H1 (cell line): Measurements from ENCODE around the gene UPF1. TPM values are rescaled to one million over a fixed set of nuclear protein-coding genes. Genes with fewer than 3 reads are reported as not detected.

ENCODE experiments used
- CTCF ChIA-PET: fragments of 300-600 bp; sonication (Branson Sonifier 250); formaldehyde crosslinking; loops from one replicate; lab custom pipeline; 2021; ENCODE audit not compliant: partially characterized antibody; lab: Charles Lee
- POLR2A ChIA-PET: fragments of 300-600 bp; sonication (Branson Sonifier 250); formaldehyde crosslinking; loops from one replicate; lab custom pipeline; 2021; ENCODE audit warnings: inconsistent platforms; ENCODE audit not compliant: partially characterized antibody; lab: Charles Lee
- DNase-seq, 2 experiments: peaks; one replicate each; pipeline versions ENCODE4 v3.0.0 to v3.0.0-alpha.2; 2010 to 2022; ENCODE audit warnings: low spot score in 2 of 2, low read depth in 1 of 2, mixed read lengths in 1 of 2
- FAIRE-seq: peaks from 2 replicates; lab custom pipeline; 2011; peaks lifted over from hg19 to GRCh38; lab: Jason Lieb, UNC
- H2AFZ ChIP-seq: 2 replicates; pipeline ENCODE4 v1.8.1; 2012; ENCODE audit warnings: low read length, inconsistent platforms
- H2AK5ac ChIP-seq: 2 replicates; pipeline ENCODE4 v1.6.1; 2013; ENCODE audit warnings: low read depth, low read length
- H2BK120ac ChIP-seq: replicated peaks from 2 replicates; pipeline ENCODE3; 2013; ENCODE audit warnings: low read depth, low read length, inconsistent platforms
- H2BK12ac ChIP-seq: 2 replicates; pipeline ENCODE4 v1.6.1; 2013; ENCODE audit warnings: low read depth, low read length
- H2BK15ac ChIP-seq: 2 replicates; pipeline ENCODE4 v1.6.1; 2013; ENCODE audit warnings: low read length
- H2BK20ac ChIP-seq: 2 replicates; pipeline ENCODE4 v1.6.1; 2013; ENCODE audit warnings: low read length
- H2BK5ac ChIP-seq: 2 replicates; pipeline ENCODE4 v1.6.1; 2013; ENCODE audit warnings: low read depth, low read length
- H3K14ac ChIP-seq: 2 replicates; pipeline ENCODE4 v1.6.1; 2013; ENCODE audit warnings: inconsistent platforms; ENCODE audit not compliant: insufficient read length
- H3K18ac ChIP-seq: 2 replicates; pipeline ENCODE4 v1.6.1; 2013; ENCODE audit warnings: low read length; ENCODE audit errors: extremely low read depth
- H3K23ac ChIP-seq: 2 replicates; pipeline ENCODE4 v1.6.1; 2013; ENCODE audit warnings: inconsistent platforms; ENCODE audit not compliant: insufficient read length
- H3K23me2 ChIP-seq: 2 replicates; pipeline ENCODE4 v1.6.1; 2013; ENCODE audit warnings: low read depth, low read length
- H3K27ac ChIP-seq: 2 replicates; pipeline ENCODE4 v1.6.1; 2011; ENCODE audit warnings: low read depth, low read length, inconsistent platforms
- H3K27me3 ChIP-seq, 4 experiments: replicated peaks in 1 of 4; 1 replicate in 1 of 4; 2 replicates in 3 of 4; pipeline versions ENCODE4 v1.6.1 to v1.8.1; 2011 to 2013; ENCODE audit warnings: low read length in 3 of 4, mild to moderate bottlenecking in 3 of 4, inconsistent platforms in 2 of 4, mixed read lengths in 2 of 4, moderate library complexity in 1 of 4; ENCODE audit not compliant: control insufficient read depth in 3 of 4, insufficient read depth in 3 of 4; ENCODE audit errors: extremely low read depth in 1 of 4
- H3K36me3 ChIP-seq, 4 experiments: 2 replicates each; pipeline versions ENCODE4 v1.6.1 to v1.8.1; 2011 to 2013; ENCODE audit warnings: mild to moderate bottlenecking in 4 of 4, low read length in 3 of 4, moderate library complexity in 2 of 4, control low read depth in 1 of 4, inconsistent platforms in 1 of 4; ENCODE audit not compliant: insufficient read depth in 4 of 4, control insufficient read depth in 2 of 4
- H3K4ac ChIP-seq: replicated peaks from 2 replicates; pipeline ENCODE3; 2013; ENCODE audit warnings: low read length, low read depth, mixed read lengths, inconsistent platforms; ENCODE audit not compliant: insufficient read length
- H3K4me1 ChIP-seq, 4 experiments: replicated peaks in 1 of 4; 1 replicate in 1 of 4; 2 replicates in 3 of 4; pipeline versions ENCODE4 v1.6.1 to v1.8.1; 2011 to 2013; ENCODE audit warnings: low read length in 3 of 4, inconsistent platforms in 2 of 4, mixed read lengths in 1 of 4; ENCODE audit not compliant: insufficient read depth in 4 of 4, control insufficient read depth in 3 of 4
- H3K4me2 ChIP-seq, 2 experiments: 2 replicates each; pipeline versions ENCODE4 v1.6.1 to v1.8.1; 2011 to 2013; ENCODE audit warnings: low read depth in 2 of 2, low read length in 2 of 2, control low read depth in 1 of 2, inconsistent platforms in 1 of 2, mild to moderate bottlenecking in 1 of 2; ENCODE audit not compliant: insufficient read depth in 1 of 2
- H3K4me3 ChIP-seq, 4 experiments: fragments of 200-600, 300-600 bp in 1 of 4; sonication (generic), shearing (Covaris generic), sonication (Bioruptor Twin) in 1 of 4; 2 replicates each; pipeline versions ENCODE4 v1.5.1 to v1.8.1; 2011 to 2016; ENCODE audit warnings: low read length in 4 of 4, low read depth in 3 of 4, control low read depth in 2 of 4, inconsistent platforms in 2 of 4, mild to moderate bottlenecking in 2 of 4, mixed read lengths in 1 of 4, moderate library complexity in 1 of 4; ENCODE audit not compliant: insufficient read depth in 2 of 4; ENCODE audit errors: extremely low read depth in 1 of 4
- H3K56ac ChIP-seq: replicated peaks from 2 replicates; pipeline ENCODE3; 2013; ENCODE audit warnings: low read depth, mild to moderate bottlenecking, mixed read lengths, low read length, inconsistent platforms; ENCODE audit not compliant: insufficient read length
- H3K79me1 ChIP-seq: 2 replicates; pipeline ENCODE4 v1.6.1; 2013; ENCODE audit warnings: low read depth, low read length, control low read depth
- H3K79me2 ChIP-seq, 2 experiments: 2 replicates each; pipeline versions ENCODE4 v1.6.1 to v1.8.1; 2012 to 2013; ENCODE audit warnings: low read length in 2 of 2, mild to moderate bottlenecking in 2 of 2, inconsistent platforms in 1 of 2; ENCODE audit not compliant: insufficient read depth in 2 of 2, control insufficient read depth in 1 of 2
- H3K9ac ChIP-seq, 4 experiments: replicated peaks in 1 of 4; 1 replicate in 1 of 4; 2 replicates in 3 of 4; pipeline versions ENCODE4 v1.6.1 to v1.8.1; 2011 to 2013; ENCODE audit warnings: low read depth in 3 of 4, low read length in 3 of 4, control low read depth in 2 of 4, mild to moderate bottlenecking in 2 of 4, moderate library complexity in 2 of 4, inconsistent platforms in 1 of 4; ENCODE audit errors: extremely low read depth in 1 of 4
- H3K9me3 ChIP-seq, 2 experiments: 2 replicates each; pipeline versions ENCODE4 v1.6.1 to v1.8.1; 2012 to 2013; ENCODE audit warnings: mild to moderate bottlenecking in 2 of 2, moderate library complexity in 2 of 2, control low read depth in 1 of 2, inconsistent platforms in 1 of 2, low read depth in 1 of 2, low read length in 1 of 2, mixed read lengths in 1 of 2; ENCODE audit not compliant: insufficient read depth in 2 of 2
- H4K20me1 ChIP-seq, 2 experiments: replicated peaks in 1 of 2; 2 replicates each; pipeline versions ENCODE3 to v1.8.1; 2011 to 2013; ENCODE audit warnings: inconsistent platforms in 2 of 2, low read length in 2 of 2, mild to moderate bottlenecking in 1 of 2; ENCODE audit not compliant: insufficient read depth in 2 of 2, control insufficient read depth in 1 of 2
- H4K5ac ChIP-seq: 2 replicates; pipeline ENCODE4 v1.6.1; 2013; ENCODE audit warnings: low read length, low read depth, mixed read lengths, inconsistent platforms; ENCODE audit not compliant: insufficient read length
- H4K8ac ChIP-seq: 2 replicates; pipeline ENCODE4 v1.8.0; 2013; ENCODE audit warnings: mild to moderate bottlenecking, moderate library complexity, low read length, inconsistent platforms; ENCODE audit not compliant: insufficient read depth; ENCODE audit errors: extremely low read depth
- H4K91ac ChIP-seq: replicated peaks from 2 replicates; pipeline ENCODE3; 2013; ENCODE audit warnings: low read length, mixed read lengths, inconsistent platforms; ENCODE audit not compliant: insufficient read length
- CEBPB ChIP-seq: IDR thresholded peaks from 2 replicates; pipeline ENCODE4 v1.6.1; 2012; ENCODE audit warnings: low read depth, low read length
- CREB1 ChIP-seq: IDR thresholded peaks from 2 replicates; pipeline ENCODE4 v1.6.1; 2012; ENCODE audit warnings: inconsistent platforms
- HDAC2 ChIP-seq, 2 experiments: fragments of 300-600 bp in 1 of 2; sonication (generic) in 1 of 2; IDR thresholded peaks; 2 replicates each; pipeline ENCODE4 v1.6.1; 2011 to 2012; ENCODE audit warnings: low read depth in 2 of 2, low read length in 2 of 2, mild to moderate bottlenecking in 2 of 2, moderate library complexity in 2 of 2, borderline replicate concordance in 1 of 2, inconsistent platforms in 1 of 2
- JUND ChIP-seq: IDR thresholded peaks from 2 replicates; pipeline ENCODE4 v1.6.1; 2011; ENCODE audit warnings: mild to moderate bottlenecking, improper control_type of control experiment, low read length
- PHF8 ChIP-seq: fragments of 200-600 bp; sonication (generic); conservative IDR thresholded peaks from 2 replicates; pipeline ENCODE4 v1.7.1; 2012; ENCODE audit warnings: low read depth, mild to moderate bottlenecking, inconsistent platforms, low read length, moderate library complexity
- SAP30 ChIP-seq: fragments of 300-600 bp; sonication (generic); IDR thresholded peaks from 2 replicates; pipeline ENCODE4 v1.7.1; 2012; ENCODE audit warnings: low read length, moderate library complexity, mild to moderate bottlenecking, inconsistent platforms; ENCODE audit not compliant: insufficient read depth, insufficient replicate concordance
- SIN3A ChIP-seq, 2 experiments: IDR thresholded peaks in 1 of 2; conservative IDR thresholded peaks in 1 of 2; 2 replicates each; pipeline ENCODE4 v1.6.1; 2011 to 2012; ENCODE audit warnings: low read length in 2 of 2, improper control_type of control experiment in 1 of 2, low read depth in 1 of 2, mild to moderate bottlenecking in 1 of 2
- SP2 ChIP-seq: IDR thresholded peaks from 2 replicates; pipeline ENCODE4 v1.6.1; 2012; ENCODE audit warnings: mild to moderate bottlenecking, low read length, inconsistent platforms
- TEAD4 ChIP-seq: IDR thresholded peaks from 2 replicates; pipeline ENCODE4 v1.6.1; 2012; ENCODE audit warnings: low read depth, low read length, inconsistent platforms, mixed read lengths
- YY1 ChIP-seq: IDR thresholded peaks from 2 replicates; pipeline ENCODE4 v1.6.1; 2011; ENCODE audit warnings: low read depth, mild to moderate bottlenecking, low read length
- WGBS, 2 experiments: shearing (Covaris generic) in 1 of 2; methylation state at CpG; one replicate each; pipeline versions ENCODE4 v1.1.6 to v1.1.7; 2013 to 2015; ENCODE audit warnings: low lambda C conversion rate in 2 of 2, mixed read lengths in 2 of 2, inconsistent platforms in 1 of 2, low coverage in 1 of 2, missing lambda C conversion rate in 1 of 2; ENCODE audit not compliant: insufficient replicate concordance in 2 of 2, insufficient coverage in 1 of 2, insufficient read length in 1 of 2; ENCODE audit errors: extremely low coverage in 1 of 2, missing lambda C conversion rate in 1 of 2; 5-methylcytosine and 5-hydroxymethylcytosine counted together
- polyA plus RNA-seq, 7 experiments: library from polyadenylated mRNA; depleted of rRNA in 3 of 7; stranded (reverse) in 5 of 7; unstranded in 2 of 7; fragments of >200 nt in 5 of 7; fragments of 200-250 nt in 2 of 7; gene quantifications; 1 replicate in 5 of 7; 2 replicates in 1 of 7; 4 replicates in 1 of 7; pipeline versions ENCODE4 v1.2.1 to v1.2.3, GENCODE V29; 2011 to 2013; ENCODE audit warnings: missing spikeins in 2 of 7, mixed read lengths in 2 of 7
- total RNA-seq: library from RNA; stranded (reverse); fragmentation: NEBNext Ultra II Directional; extraction: Animal tissue kit (Norgen Biotek cat#: 25700); gene quantifications from 2 replicates; pipeline ENCODE4 v1.2.1, GENCODE V29; 2021

The UPF1 gene
- total and polyA plus RNA-seq, 2 of the 8 experiments (the other 6 are each of a cell fraction or from before 2014, with no cell fraction given) = 46.4 to 62.0 TPM

DNA sequence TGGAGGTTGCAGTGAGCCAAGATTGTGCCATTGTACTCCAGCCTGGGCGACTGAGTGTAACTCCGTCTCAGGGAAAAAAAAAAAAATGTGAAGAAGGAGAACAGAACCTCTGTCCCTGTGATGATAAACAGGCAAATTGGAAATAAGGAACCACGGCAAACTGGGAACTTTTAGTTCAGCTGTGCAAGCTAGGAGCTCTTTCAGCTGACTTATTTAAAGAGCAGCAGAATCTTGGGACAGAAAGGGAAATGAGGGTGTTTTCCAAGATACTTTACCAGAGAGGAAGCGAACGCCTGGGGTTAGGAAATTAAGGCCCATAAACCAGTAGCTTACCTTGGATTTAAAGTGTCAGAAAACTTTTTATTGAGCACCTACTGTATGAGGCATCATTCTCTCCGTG, 3.0 kb upstream of the UPF1 start:
- POLR2A ChIA-PET = interaction anchor here (1.0 kb wide), 1 partner anchor 49 kb away, joined by 4 read pairs; no protein-coding TSS in a partner anchor
- FAIRE-seq = no peak
- H3K18ac ChIP-seq = no peak overlapping the region
- TF ChIP-seq HDAC2 (IDR thresholded peaks at IDR 0.05; ENCODE audit: borderline replicate concordance in 1 of 2, low read depth in 2 of 2, low read length in 2 of 2) (no peak), SP2 (no peak), PHF8 (no peak), YY1 (no peak), SAP30 (no peak), CREB1 (no peak), CEBPB (no peak), SIN3A (conservative IDR thresholded peaks at IDR 0.05 in 1 of 2, IDR thresholded peaks at IDR 0.05 in 1 of 2; ENCODE audit: low read depth in 1 of 2, low read length in 2 of 2) (no peak), TEAD4 (no peak), JUND (no peak)

More for the DNA sequence above, 3.0 kb upstream of the UPF1 start:
- H3K27me3 ChIP-seq = peaks cover 0 to 6% (median 0%) of the 10 kb centered on the region in 4 experiments; a peak in 2 of 7 replicates
- DNase-seq = no peak
- no peak overlapping the region for H3K4me2 ChIP-seq
- H3K36me3 ChIP-seq = no peaks in the 10 kb centered on the region
- no peak overlapping the region for H2BK20ac ChIP-seq
- H4K8ac ChIP-seq = no peak overlapping the region
- no peak overlapping the region for H4K91ac ChIP-seq
- H3K79me2 ChIP-seq = peaks cover 8 to 15% of the 10 kb centered on the region in 2 experiments
- CTCF ChIA-PET = interaction anchor here (1.3 to 5.7 kb wide), 3 partner anchors 10 to 31 kb away, joined by 6 to 31 read pairs (median 6); no protein-coding TSS in a partner anchor
- no peak overlapping the region for H3K56ac ChIP-seq
- no peak overlapping the region for H3K9ac ChIP-seq
- no peak overlapping the region for H3K23ac ChIP-seq
- no peak overlapping the region for H3K4ac ChIP-seq
- peaks cover 11% of the 10 kb centered on the region for H3K23me2 ChIP-seq
- H2BK15ac ChIP-seq = no peak overlapping the region
- no peak overlapping the region for H2BK12ac ChIP-seq
- peaks cover 12% of the 10 kb centered on the region in 2 experiments for H4K20me1 ChIP-seq
- no peak overlapping the region for H3K27ac ChIP-seq
- no peak overlapping the region for H2AK5ac ChIP-seq
- H2AFZ ChIP-seq = no peak overlapping the region
- H3K9me3 ChIP-seq = no peaks in the 10 kb centered on the region
- H3K4me1 ChIP-seq = peaks cover 3 to 11% (median 3%) of the 10 kb centered on the region in 4 experiments; a peak in 6 of 7 replicates
- no peak overlapping the region for H3K4me3 ChIP-seq
- 79% methylated on average over 6 of the region's 6 CpGs; no CpG with 5 or more reads in 1 of the 2 experiments for WGBS, 2 experiments
- no peak overlapping the region for H2BK120ac ChIP-seq
- H2BK5ac ChIP-seq = no peak overlapping the region
- peaks cover 6% of the 10 kb centered on the region for H3K79me1 ChIP-seq
- no peak overlapping the region for H4K5ac ChIP-seq
- H3K14ac ChIP-seq = no peak overlapping the region
